ENCODE measurements around the gene RASGEF1B.
A peak's percentile ranks its signal among the peaks of the same experiment; 100 is the strongest.

The RASGEF1B gene

DNA sequence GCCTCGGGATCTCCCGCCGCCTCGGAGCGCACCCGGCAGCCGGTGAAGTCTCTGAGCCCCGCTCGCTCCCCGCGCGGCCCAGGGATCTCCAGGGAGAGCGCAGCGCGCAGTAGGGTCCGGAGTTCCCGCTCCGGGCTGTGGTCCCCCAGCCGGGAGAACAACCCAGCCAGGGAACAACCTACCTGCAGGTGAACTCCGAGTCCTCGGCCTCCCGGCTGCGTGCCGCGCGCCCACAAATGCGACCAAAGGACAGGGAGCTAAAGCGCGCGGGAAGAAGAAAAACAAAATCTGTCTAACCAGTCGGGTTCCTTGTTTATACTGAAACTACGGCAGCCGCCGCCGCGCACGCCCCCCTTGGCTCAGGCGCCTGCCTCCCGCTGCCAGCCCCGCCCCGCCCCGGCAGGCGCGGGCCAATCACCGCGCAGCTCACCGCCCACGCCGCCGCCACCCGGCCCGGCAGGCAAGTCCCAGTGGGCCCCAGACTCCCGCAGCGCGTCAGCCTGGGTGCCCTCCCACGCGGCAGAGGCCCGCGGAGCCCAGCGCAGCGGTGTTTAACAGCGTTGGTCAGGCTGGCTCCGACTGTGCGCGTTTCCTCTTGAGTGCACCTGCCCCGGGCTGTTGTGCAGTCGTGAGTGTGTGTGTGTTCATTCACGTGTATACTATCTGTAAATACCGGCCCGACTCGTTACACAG is at the start of gene RASGEF1B:
Gene RASGEF1B (minus strand): TSS at position 320 of the 693 bp plus-strand sequence. CDS start 12,399 bp downstream, outside the sequence.
- DNase-seq, result peak; percentile 95 to 97

DNA sequence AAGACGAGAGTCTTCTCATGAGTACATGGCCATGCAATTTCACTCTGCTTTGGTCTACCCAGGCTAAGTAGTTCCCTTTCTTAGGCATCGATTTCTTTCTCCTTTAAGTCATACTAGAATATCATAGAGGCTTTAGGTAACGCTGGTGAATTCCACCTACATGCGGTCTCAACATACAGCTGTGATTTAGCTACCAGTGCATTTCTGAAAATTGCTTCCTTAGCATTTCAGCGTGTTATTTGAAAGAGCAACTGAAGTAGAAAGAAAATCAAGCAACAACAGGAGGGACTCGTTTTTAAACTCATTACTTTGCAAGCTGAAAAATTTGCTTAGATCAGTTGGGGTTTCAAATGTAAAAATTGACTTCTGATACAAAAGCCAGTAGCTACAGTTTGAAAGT is 48.1 kb upstream of the RASGEF1B start:
- no peak for DNase-seq

DNA sequence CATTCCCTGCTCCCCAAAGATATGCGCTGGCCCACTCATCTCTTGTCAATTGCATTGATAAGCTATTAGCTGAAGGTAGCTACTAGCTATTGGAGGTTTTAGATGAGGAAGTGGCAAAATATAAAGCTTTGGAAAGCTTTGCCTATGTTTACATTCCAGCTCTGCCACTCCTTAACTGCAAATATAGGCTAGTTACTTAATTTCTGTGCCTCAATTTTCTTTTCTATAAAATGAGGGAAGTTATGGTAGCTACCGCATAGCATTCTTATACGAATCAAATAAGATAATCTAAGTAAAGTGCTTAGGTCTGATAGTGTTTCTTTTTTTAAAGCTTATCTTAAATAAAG is 47.7 kb upstream of the RASGEF1B start:
- no peak for DNase-seq

DNA sequence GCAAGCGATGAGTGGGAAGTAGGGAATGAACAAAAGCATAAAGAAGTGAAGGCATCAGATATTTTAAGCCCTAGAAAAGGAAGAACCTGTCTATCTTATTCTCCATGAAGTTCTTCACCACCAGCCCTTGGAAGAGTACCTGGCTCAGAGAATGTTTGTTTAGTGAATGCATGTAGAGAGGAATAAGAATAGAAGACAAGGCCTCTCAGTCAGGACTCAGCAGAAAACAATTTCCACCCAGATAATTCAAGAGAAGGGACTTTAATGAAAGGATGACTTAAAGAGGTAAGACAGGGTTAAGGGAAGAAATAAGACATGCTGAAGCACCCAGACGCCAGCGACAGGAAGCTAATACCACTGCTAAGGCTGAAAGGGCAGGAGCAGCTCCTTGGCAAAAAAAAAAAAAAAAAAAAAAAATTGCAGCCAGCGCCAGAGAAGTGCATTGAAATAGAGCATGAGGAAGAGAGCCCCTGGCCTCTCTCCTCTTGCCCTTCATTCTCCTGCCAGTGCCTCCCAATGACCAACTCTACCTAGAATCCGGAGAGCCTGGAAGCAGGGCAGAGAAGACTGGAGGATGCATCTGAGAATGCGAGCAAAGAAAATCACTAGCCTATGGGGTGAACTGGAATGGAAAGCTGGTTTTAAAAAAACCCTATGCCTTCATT is 47.2 kb upstream of the RASGEF1B start:
- no peak for DNase-seq

DNA sequence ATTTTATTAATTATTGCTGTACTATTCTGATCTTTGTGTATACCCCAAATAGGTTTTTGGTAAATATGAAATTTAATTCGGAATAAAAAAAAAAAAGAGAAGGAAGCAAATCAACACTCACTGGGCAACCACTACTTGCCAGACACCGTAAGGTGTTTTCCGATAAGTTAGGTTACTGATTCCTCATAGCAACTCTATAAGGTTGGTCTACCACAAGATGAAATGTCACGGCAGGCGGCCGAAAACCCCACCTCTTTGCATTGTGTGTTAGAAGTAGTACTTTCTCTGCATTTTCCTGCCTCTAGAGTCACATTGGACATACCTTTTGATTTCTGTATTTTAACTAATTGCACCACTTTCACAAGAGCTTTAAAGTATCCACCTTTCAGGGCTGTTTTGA is 44.5 kb upstream of the RASGEF1B start:
- DNase-seq, result no peak

DNA sequence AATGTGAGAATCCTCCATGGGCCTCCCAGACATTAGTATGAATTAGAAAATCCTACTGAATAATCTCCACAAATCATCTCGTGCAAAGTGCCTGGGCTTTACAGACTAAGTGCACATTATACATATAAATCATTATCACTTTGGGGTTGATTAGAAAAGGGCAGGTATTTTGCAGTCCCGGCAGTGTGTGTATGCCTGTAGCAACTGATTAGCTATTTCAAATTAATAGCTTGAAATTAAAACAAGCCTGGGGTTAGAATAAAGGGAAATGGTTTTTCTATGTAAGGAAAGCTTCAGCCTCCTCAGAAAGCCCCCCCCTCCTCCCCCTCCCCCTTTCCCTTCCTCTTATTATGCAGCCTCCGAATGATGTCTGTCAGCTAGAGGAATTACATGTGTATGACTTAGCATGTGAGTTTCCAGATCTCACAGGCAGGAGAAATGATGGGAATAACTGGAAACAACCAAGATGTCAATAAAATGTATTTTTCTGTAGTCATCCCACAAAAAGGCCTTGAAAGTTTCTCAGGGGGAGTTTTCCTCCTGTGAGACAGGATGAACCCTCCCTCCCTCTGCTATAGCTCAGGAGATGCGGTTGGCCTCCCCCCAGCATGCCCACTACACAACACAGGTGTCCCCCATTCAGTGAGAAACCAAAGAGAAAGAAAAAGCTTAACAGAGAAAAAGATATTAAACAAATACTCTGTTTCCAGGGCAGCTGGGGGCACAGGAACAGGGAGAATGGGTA is 41.2 kb upstream of the RASGEF1B start:
- DNase-seq, result peak in 1 of 2 donors; percentile 71

DNA sequence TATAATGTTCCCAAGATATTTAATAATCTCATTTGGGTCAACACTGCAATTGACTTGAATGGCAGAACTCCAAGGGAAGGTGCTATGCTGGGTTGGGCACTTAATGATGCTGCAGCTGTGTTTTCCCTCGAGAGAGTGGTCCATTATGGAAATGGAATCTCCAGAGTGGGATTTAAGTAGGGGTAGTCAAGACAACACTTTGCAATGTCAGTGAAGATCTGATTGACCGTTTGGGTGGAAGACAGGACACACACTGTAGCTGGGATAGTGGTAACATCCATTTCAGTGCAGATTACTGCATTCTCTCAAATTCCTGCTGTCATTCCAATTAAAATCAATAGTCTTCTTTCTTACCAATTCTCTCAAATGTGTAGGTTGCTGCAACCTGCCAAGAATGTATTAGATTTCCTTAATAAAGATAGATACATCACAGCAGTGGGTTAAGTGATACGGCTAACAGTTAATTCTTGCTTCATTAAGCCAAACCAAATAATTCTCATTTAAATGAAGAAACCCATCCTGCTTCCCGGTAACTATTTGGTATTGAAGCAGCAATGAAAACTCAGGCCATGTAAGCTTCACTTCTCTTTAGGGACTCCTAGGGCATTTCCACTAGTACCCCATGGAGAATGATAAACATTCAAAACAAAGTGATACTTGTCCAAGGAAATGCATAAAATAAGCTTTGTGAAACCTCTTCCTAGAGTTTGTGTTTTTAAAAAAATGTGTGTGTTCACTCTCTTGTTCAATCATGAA is 40.5 kb upstream of the RASGEF1B start:
- no peak for DNase-seq

DNA sequence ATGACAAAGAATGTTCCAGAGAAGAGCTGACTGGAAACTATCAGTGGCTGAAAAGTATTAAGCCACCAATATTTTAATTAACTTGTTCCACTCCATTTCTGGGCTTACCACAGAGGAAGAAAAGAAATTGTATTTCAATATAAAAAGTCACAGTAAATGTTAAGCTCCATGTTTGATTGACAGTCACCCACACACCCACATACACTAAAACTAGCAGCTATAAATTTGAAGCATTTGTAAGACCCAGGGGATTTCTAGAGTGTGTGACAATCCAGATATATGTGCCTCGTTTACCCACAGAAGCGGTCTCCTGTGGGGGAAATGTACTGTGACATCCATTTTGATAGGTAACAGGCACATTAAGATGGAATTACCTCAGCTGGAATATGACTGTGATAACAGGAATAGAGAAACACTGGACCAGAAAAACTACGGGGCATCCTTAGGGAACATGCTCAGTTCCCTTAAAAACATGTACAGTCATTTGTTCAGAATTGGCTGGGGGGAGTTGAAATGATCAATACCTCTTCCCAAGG is 39.0 kb upstream of the RASGEF1B start:
- DNase-seq, result no peak

DNA sequence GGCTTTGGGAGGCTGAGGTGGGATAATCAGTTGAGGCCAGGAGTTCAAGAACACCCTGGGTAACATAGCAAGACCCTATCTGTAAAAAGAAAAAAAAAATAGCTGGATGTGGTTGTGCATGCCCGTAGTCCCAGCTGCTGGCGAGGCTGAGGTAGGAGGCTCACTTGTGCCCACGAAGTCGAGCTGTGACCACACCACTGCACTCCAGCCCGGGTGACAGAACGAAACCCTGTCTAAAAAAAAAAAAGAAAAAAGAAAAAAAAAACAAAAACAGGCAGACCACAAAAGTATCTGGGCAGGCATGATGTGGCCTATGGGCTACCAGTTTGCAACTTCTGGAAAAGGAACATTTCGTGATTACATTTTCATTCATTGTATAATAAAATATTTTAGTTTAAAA is 38.1 kb upstream of the RASGEF1B start:
- DNase-seq, result peak in 1 of 2 donors; percentile 39

DNA sequence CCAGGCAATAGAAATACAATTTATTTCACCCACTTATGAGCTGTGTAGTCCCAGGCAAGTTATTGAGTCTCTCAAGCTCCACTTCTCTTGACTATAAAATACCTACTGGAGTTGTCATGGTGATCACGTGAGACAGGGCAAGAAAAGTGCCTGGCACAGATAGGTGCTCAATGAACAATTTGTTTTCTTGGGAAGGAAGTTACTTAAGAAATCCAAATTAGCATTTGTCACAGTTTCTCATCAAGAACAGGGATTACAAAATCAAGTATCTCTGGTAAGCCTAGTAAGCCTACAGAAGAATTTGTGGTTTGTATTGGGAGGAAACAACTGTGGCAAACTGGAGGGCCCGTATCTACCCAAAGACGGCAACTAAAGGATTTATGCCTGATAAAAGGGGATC is 37.5 kb upstream of the RASGEF1B start:
- DNase-seq, result peak; percentile 31 to 55

DNA sequence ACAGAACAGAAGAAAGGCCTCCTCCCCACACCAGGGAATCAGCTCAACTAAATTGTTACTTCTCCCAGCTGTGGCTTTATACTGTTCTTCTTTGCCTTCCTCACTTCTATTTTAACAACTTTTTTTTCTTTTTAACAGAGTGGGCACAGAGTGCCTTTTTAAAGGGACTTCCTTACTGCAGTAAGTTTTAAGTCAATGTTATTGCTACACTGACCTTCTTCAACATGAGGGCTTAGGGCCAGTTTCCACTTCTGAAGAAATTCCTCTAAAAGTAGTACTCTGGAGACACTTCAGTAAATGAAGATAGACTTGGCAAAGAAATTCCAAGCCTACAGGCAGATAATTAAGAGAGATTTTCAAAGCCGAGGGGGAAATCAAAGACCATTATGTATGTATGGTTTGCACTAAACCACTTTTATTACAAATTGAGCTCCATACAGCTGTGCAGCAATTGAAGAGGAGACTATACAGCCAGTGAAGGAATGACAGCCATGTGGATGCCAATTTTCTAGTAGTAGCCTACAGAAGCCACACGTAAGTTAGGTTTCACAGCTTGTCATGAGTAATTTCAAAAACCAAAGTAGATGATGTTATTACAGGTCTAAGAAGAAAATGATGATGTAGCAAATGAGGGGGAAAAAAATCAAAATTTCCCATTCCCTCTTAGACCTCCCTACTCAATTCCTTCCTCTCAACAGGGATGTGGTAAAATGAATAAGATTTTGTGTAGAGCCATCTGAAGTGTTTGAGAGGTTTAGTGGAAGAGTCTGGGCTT is 36.9 kb upstream of the RASGEF1B start:
- DNase-seq, result no peak

DNA sequence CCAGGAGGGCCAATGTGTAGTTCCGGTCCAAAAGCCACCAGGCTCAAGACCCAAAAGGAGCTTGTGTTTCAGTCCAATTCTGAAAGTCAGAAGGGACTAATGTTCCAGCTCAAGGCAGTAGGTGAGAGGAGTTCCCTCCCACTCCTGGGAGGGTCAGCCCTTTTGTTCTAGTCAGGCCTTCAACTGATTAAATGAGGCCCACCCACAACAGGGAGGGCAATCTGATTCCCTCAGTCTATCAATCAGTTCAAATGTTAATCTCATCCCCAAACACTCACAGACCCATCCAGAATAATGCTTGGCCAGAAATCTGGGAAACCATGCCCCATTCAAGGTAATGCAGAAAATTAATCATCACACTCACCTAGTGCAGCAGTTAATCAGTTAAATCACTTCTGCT is 35.8 kb upstream of the RASGEF1B start:
- no peak for DNase-seq

DNA sequence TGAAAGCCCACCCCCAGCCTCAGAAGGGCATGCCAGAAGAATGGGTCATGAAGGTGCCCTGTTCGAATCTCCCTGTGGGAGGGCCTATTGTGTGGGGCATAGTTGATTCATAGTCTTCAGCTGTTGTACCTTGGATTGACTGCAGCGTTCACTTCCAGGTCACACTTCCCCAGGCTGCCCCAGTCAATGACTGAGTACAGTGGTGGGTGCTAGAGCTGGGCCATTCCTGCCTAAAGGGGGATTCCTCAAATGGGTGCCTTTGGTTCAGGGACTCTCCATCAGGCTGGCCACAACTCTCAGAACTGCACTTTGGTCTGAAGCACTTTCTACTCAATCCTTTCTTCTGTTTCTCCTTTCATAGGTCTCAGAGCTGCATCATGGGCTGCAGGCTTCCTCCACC is 35.0 kb upstream of the RASGEF1B start:
- no peak for DNase-seq

DNA sequence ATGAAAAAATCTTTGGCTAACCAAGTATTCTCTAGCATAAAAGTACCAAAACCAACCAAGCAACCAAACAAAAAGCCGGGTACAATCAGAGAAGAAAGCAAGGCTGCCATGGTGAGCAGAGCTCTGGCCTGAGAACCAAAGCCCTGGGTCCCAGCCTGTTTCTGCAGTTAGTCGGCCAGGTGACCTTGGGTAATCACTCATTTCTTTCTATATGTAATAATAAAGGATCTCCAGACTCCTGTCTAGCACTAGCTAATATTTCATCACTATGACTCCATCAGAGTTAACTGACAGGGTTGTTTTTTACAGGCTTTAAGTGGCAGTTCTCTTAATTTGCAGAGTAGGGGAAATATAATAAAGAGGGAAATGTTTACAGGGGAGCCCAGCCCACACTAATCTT is 34.0 kb upstream of the RASGEF1B start:
- no peak for DNase-seq

DNA sequence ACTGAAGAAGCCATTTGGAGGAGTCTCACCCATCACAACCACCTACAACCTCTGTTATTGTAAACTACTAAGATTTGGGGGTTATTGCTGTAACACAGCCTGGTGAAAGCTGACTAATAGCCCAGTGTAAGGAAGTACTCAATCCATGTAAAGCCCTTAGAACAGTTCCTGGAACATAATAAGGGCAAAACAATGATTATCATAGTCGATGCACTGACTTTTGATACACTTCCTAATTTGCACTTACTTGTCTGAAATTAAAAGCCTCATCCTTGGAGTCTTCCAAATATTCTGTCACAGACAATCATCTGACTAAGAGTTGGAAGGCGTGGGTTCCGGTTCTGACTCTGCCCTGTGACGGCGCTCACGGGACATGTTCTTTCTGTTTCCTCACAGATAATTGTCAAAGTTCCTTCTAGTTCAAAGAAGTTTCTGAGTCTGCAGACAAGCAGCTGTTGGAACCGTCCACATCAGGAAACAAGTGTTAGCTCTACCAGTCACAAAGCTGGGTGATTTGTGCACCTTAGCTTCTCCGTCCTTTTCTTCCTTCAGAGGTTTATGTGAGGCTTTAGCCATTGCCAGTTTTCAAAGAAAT is 33.4 kb upstream of the RASGEF1B start:
- peak; percentile 68 to 85 for DNase-seq

DNA sequence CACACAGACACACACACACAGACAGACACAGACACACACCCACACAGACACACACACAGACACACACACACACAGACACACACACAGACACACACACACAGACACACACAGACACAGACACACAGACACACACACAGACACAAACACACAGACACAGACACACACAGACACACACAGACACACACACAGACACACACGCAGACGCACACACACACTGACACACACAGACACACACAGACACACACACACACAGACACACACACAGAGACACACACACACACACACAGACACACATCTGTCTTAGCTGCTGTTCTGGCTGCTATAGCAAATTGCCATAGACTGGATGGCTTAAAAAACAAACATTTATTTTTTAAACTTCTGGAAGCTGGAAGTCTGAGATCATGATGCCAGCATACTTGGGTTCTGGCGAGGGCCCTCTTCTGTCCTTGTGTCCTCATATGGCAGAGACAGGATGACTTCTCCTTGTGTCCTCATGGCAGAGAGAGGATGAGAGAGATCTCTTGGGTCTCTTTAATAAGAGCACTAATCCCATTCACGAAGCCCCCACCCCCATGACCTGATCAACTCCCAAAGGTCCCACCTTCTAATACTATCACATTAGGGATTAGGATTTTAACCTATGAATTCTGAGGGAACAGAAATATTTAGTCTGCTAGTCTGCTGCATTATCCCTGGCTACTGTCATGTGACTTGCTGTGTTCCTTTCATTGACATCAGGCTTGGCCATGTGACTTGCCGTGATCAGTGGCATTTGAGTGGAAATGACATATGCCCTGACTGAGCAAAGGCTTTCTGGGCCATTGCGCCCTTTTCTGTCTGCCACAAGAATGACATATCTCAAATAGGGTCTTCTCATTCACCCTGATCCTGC is 32.7 kb upstream of the RASGEF1B start:
- peak in 1 of 2 donors; percentile 49 for DNase-seq

DNA sequence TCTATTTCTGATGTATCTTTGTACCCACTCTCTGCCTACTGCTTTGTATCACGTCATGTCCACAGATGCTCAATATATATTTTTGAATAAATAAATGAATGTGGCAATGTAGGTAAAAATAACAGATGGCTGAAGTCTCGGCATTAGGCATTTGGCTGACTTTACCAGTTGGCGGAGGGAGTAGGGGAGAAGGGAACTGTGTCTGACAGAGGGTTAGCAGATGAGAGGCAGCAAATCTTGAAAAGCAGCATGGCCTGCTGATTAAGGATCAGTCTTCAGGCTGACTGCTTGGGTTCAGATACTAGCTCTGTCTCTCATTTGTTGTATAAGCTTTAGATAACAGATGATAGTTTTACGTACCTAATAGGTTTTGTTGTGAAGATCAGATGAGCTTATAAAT is 31.9 kb upstream of the RASGEF1B start:
- DNase-seq, result no peak

DNA sequence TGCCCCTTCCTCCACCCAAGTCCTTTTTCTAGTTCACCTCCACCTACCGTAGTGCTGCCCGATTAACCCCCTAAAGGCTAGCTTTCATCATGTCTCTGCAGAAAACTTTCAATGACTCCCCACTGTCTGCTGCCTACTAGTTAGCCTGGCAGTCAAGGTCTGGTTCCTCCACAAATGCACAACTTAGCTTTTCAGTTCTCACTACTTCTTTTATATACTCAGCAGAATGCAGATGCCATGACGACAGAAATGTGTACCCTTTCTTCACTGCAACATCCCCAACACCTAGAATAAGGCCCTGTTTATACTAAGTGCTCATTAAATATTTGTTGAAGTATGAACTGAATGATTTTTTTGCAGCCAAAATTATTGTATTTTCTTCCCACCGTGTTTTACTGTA is 30.9 kb upstream of the RASGEF1B start:
- DNase-seq, result no peak

DNA sequence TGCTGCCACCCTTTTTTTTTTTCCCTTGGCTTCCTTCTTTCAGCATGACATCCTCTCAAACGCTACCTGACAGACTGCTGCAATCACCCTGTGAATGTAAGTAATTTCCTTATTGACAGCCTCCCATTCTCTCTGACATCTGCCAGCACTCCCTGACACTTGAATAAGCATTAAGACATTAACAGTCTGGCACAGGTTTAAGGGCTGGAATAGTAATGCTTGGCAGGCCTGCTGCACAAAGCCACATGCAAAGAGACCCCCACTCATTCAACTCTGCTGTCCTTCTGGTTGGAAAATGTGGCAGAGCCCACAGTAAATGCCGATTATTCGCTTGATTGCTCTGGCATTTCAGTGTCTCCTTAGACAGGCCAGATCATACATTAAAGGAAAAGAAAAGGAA is 28.1 kb upstream of the RASGEF1B start:
- no peak for DNase-seq

DNA sequence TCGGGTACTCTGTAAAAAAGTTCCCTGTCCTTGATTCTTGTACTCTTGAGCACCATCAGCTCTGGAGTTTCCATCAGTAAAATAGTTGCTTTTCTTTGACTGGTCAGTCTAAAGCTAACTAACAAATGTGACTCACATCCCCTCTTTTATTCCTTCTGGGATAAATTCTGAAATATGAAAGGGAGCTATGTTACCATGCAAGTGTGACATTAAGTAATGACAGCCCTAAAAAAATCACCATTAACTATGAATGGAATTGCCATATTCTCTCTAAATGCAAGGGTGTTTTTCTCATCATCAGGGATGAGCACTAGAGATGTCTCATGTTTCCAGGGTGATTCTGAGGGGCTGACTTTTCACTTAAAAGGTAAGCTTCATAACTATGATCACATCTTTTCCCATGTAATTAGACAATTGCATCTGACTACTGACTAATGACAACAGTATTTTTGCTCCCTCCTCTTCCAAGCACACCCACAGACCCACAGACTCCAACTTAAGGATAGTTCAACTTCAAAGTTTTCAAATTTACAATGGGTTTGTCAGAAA is 26.9 kb upstream of the RASGEF1B start:
- DNase-seq, result no peak

Measured in CD4-positive, alpha-beta T cell treated with Interleukin-4 for 1 hour (primary cell).